K562 (cell line): ENCODE measurements around the gene SUSD3. TPM values are rescaled to one million over a fixed set of nuclear protein-coding genes. Genes with fewer than 3 reads are reported as not detected.
A peak's percentile ranks its signal among the peaks of the same experiment; 100 is the strongest.

ENCODE experiments used
- ATAC-seq: fragments of 200-7000 bp; cut with Tn5 transposase; 3 replicates; pipeline ENCODE4 v1.9.1; 2020; ENCODE audit warnings: moderate library complexity
- BruUV-seq: library from RNA; stranded (reverse); fragments of 400-500 nt; replicated peaks from 2 replicates; lab custom pipeline; 2021; lab: Mats Ljungman, UMichigan
- CTCF ChIA-PET: fragments of 300-600 bp; formaldehyde crosslinking; extraction: SDS; loops from one replicate; lab custom pipeline; 2021; ENCODE audit warnings: low intra/inter-chr PET ratio; lab: Yijun Ruan, JAX
- POLR2A ChIA-PET: fragments of 300-600, 350-650 bp; sonication (Branson Sonifier 250); formaldehyde crosslinking; extraction: SDS; loops from one replicate; lab custom pipeline; 2021; ENCODE audit warnings: antibody characterized with exemption, inconsistent platforms; lab: Yijun Ruan, JAX
- DNase-seq, 4 experiments: peaks; one replicate each; pipeline versions ENCODE4 v3.0.0 to v3.0.0-alpha.2; 2011 to 2018; ENCODE audit warnings: low spot score in 3 of 4, mixed read lengths in 3 of 4; ENCODE audit errors: extremely low read depth in 1 of 4
- FAIRE-seq: peaks from 2 replicates; lab custom pipeline; 2011; peaks lifted over from hg19 to GRCh38; lab: Jason Lieb, UNC
- H2AFZ ChIP-seq: 2 replicates; pipeline ENCODE4 v1.6.0; 2011; ENCODE audit warnings: low read depth, low read length, control low read depth, inconsistent platforms
- H3K27ac ChIP-seq: fragments of 200-600 bp; 3 replicates; pipeline ENCODE4 v1.8.0; 2011; ENCODE audit warnings: low read depth, mild to moderate bottlenecking, control low read depth, inconsistent platforms, low read length, moderate library complexity, mixed read lengths; ENCODE audit errors: extremely low read depth
- H3K27me3 ChIP-seq, 2 experiments: fragments of 300-600 bp in 1 of 2; 2 replicates in 1 of 2; 3 replicates in 1 of 2; pipeline versions ENCODE4 v1.6.0 to v1.8.0; 2011; ENCODE audit warnings: inconsistent platforms in 2 of 2, low read length in 2 of 2, mild to moderate bottlenecking in 1 of 2, mixed read lengths in 1 of 2, moderate library complexity in 1 of 2; ENCODE audit not compliant: control insufficient read depth in 2 of 2, insufficient read depth in 2 of 2
- H3K36me3 ChIP-seq: fragments of 300-600 bp; 3 replicates; pipeline ENCODE4 v1.8.0; 2011; ENCODE audit warnings: mild to moderate bottlenecking, low read length, inconsistent platforms; ENCODE audit not compliant: control insufficient read depth, insufficient read depth
- H3K4me1 ChIP-seq, 2 experiments: fragments of 200-600 bp in 1 of 2; replicated peaks in 1 of 2; 2 replicates in 1 of 2; 3 replicates in 1 of 2; pipeline versions ENCODE4 v1.5.1 to v1.8.0; 2011; ENCODE audit warnings: inconsistent platforms in 2 of 2, low read length in 2 of 2, mild to moderate bottlenecking in 1 of 2, mixed read lengths in 1 of 2, moderate library complexity in 1 of 2; ENCODE audit not compliant: control insufficient read depth in 2 of 2, insufficient read depth in 2 of 2
- H3K4me2 ChIP-seq: 2 replicates; pipeline ENCODE4 v1.6.1; 2011; ENCODE audit warnings: low read length, control low read depth, inconsistent platforms, mixed read lengths; ENCODE audit not compliant: insufficient read depth
- H3K4me3 ChIP-seq: fragments of 200-600 bp; sonication (generic), shearing (Covaris generic); 2 replicates; pipeline ENCODE4 v1.5.1; 2016; ENCODE audit warnings: control low read depth, inconsistent platforms
- H3K79me2 ChIP-seq: fragments of 200-600 bp; 3 replicates; pipeline ENCODE4 v1.8.0; 2011; ENCODE audit warnings: low read length, inconsistent platforms; ENCODE audit not compliant: control insufficient read depth, insufficient read depth
- H3K9ac ChIP-seq, 2 experiments: 2 replicates each; pipeline versions ENCODE4 v1.6.0 to v1.6.1; 2011; ENCODE audit warnings: low read depth in 2 of 2, low read length in 2 of 2, control low read depth in 1 of 2, inconsistent platforms in 1 of 2, mild to moderate bottlenecking in 1 of 2, mixed read lengths in 1 of 2; ENCODE audit not compliant: insufficient read depth in 1 of 2
- H3K9me1 ChIP-seq: one replicate; pipeline ENCODE4 v1.6.0; 2011; ENCODE audit warnings: inconsistent platforms, mild to moderate bottlenecking, low read length, moderate library complexity; ENCODE audit not compliant: control insufficient read depth, insufficient read depth
- H3K9me3 ChIP-seq: replicated peaks from 2 replicates; pipeline ENCODE4 v1.5.1; 2011; ENCODE audit warnings: low read depth, low read length, inconsistent platforms; ENCODE audit not compliant: control insufficient read depth, insufficient read depth
- H4K20me1 ChIP-seq: replicated peaks from 2 replicates; pipeline ENCODE4 v1.6.1; 2011; ENCODE audit warnings: low read length, inconsistent platforms, mixed read lengths; ENCODE audit not compliant: control insufficient read depth, insufficient read depth
- CBX2 ChIP-seq: fragments of 200-600 bp; sonication (generic); IDR thresholded peaks from one replicate; pipeline ENCODE4 v1.6.1; 2012; ENCODE audit warnings: mild to moderate bottlenecking, low read length, inconsistent platforms; ENCODE audit not compliant: insufficient read depth, poor library complexity, severe bottlenecking
- CCAR2 ChIP-seq: fragments of 200-400 bp; formaldehyde crosslinking; IDR thresholded peaks from 2 replicates; pipeline ENCODE4 v1.6.1; 2017; ENCODE audit warnings: mild to moderate bottlenecking, low read depth, low read length
- CHAMP1 ChIP-seq: fragments of 450-650 bp; IDR thresholded peaks from 2 replicates; pipeline ENCODE4 v1.6.1; 2016; ENCODE audit warnings: mild to moderate bottlenecking
- ETV1 ChIP-seq: fragments of 450-650 bp; conservative IDR thresholded peaks from 2 replicates; pipeline ENCODE4 v1.6.1; 2016; ENCODE audit warnings: missing genetic modification characterization, control low read depth, low read depth, missing compliant biosample characterization
- MAFF ChIP-seq: IDR thresholded peaks from 2 replicates; pipeline ENCODE4 v1.6.1; 2012; ENCODE audit warnings: low read length, improper control_type of control experiment
- NR2C2 ChIP-seq, 2 experiments: fragments of 200-800 bp in 1 of 2; sonication (Bioruptor generic) in 1 of 2; sonication (generic) in 1 of 2; formaldehyde crosslinking in 1 of 2; IDR thresholded peaks; 2 replicates each; pipeline versions ENCODE4 v1.6.1 to v1.8.0; 2016 to 2022; ENCODE audit warnings: mild to moderate bottlenecking in 1 of 2, missing compliant biosample characterization in 1 of 2, missing genetic modification characterization in 1 of 2, missing genetic modification reagents in 1 of 2
- PBX2 ChIP-seq, 2 experiments: IDR thresholded peaks in 1 of 2; conservative IDR thresholded peaks in 1 of 2; 2 replicates each; pipeline ENCODE4 v1.6.1; 2016; ENCODE audit warnings: low read depth in 2 of 2, mild to moderate bottlenecking in 1 of 2, missing compliant biosample characterization in 1 of 2, missing genetic modification characterization in 1 of 2, moderate library complexity in 1 of 2
- PURB ChIP-seq: sonication (generic); formaldehyde crosslinking; IDR thresholded peaks from 2 replicates; pipeline ENCODE4 v1.9.0; 2021; ENCODE audit warnings: low read depth, mild to moderate bottlenecking, missing genetic modification reagents
- SMARCE1 ChIP-seq: fragments of 450-650 bp; IDR thresholded peaks from 2 replicates; pipeline ENCODE4 v1.7.1; 2016; ENCODE audit warnings: mild to moderate bottlenecking
- TEAD2 ChIP-seq: fragments of 450-650 bp; IDR thresholded peaks from 2 replicates; pipeline ENCODE4 v1.6.1; 2016; ENCODE audit warnings: missing genetic modification characterization, control low read depth, missing compliant biosample characterization
- TGIF2 ChIP-seq: sonication (generic); formaldehyde crosslinking; IDR thresholded peaks from 2 replicates; pipeline ENCODE4 v1.8.1; 2022; ENCODE audit warnings: mild to moderate bottlenecking, missing genetic modification reagents, moderate library complexity
- YY1 ChIP-seq, 3 experiments: IDR thresholded peaks; 2 replicates each; pipeline ENCODE4 v1.6.1; 2011; ENCODE audit warnings: low read length in 2 of 3, mild to moderate bottlenecking in 2 of 3, moderate library complexity in 2 of 3, borderline replicate concordance in 1 of 3, control low read depth in 1 of 3, low read depth in 1 of 3; ENCODE audit not compliant: insufficient read depth in 3 of 3, insufficient replicate concordance in 2 of 3, control insufficient read depth in 1 of 3, insufficient read length in 1 of 3; ENCODE audit errors: extremely low read depth in 1 of 3
- ZNF224 ChIP-seq: sonication (generic); formaldehyde crosslinking; IDR thresholded peaks from 2 replicates; pipeline ENCODE4 v1.8.0; 2022; ENCODE audit warnings: mild to moderate bottlenecking, missing genetic modification reagents
- ZNF232 ChIP-seq: sonication (generic); formaldehyde crosslinking; IDR thresholded peaks from 2 replicates; pipeline ENCODE4 v1.8.0; 2022; ENCODE audit warnings: mild to moderate bottlenecking, missing genetic modification reagents
- ZNF384 ChIP-seq: IDR thresholded peaks from 2 replicates; pipeline ENCODE4 v1.6.1; 2012; ENCODE audit warnings: low read depth, low read length, improper control_type of control experiment
- WGBS: fragments of 100-300 bp; shearing (Covaris generic); methylation state at CpG from one replicate; pipeline ENCODE4 v1.1.6; 2016; ENCODE audit warnings: low coverage, mixed read lengths; ENCODE audit not compliant: insufficient coverage; ENCODE audit errors: missing lambda C conversion rate; 5-methylcytosine and 5-hydroxymethylcytosine counted together
- in situ Hi-C: fragments of 300-500 bp; cut with MboI; formaldehyde crosslinking; loops from 4 replicates; pipeline ENCODE4 v1.15.0; 2018; ENCODE audit warnings: inconsistent platforms, mixed read lengths
- intact Hi-C: fragments of 100-400 bp; cut with micrococcal nuclease; formaldehyde crosslinking; loops from 2 replicates; pipeline ENCODE4 v1.14.2; 2022
- polyA plus RNA-seq, 8 experiments: library from polyadenylated mRNA; depleted of rRNA in 4 of 8; stranded (reverse) in 5 of 8; unstranded in 3 of 8; fragments of >200 nt; fragmentation: Nextera tagmentation in 2 of 8; fragmentation: Illumina TruSeq in 1 of 8; extraction: Ambion mirVana in 2 of 8; extraction: Trizol in 1 of 8; gene quantifications; 2 replicates each; pipeline versions ENCODE4 v1.2.1 to v1.2.3, GENCODE V29; 2011 to 2014; ENCODE audit warnings: inconsistent platforms in 1 of 8, missing spikeins in 1 of 8
- total RNA-seq, 7 experiments: library from RNA; depleted of rRNA in 6 of 7; stranded (reverse); fragments of >200 nt in 6 of 7; fragmentation: Illumina TruSeq in 2 of 7; extraction: Trizol in 2 of 7; gene quantifications; 2 replicates each; pipeline versions ENCODE4 v1.2.1 to v1.2.3, GENCODE V29; 2011 to 2021; ENCODE audit warnings: low replicate concordance in 1 of 7

The SUSD3 gene
- total and polyA plus RNA-seq, 9 of the 15 experiments (the other 6 are each of a cell fraction or from before 2014, with no cell fraction given), result 1.3 to 21.7 (median 11.4) TPM

GRCh38 chr9:93086447-93087224 lies 28.1 kb downstream of the SUSD3 start:
- no peak for FAIRE-seq
- Histone ChIP-seq H3K79me2 (no peaks in the 10 kb centered on the region), H3K4me1 (peaks cover 8% of the 10 kb centered on the region in 2 experiments; a peak in 4 of 5 replicates), H3K4me3 (no peak overlapping the region), H3K9me1 (no peaks in the 10 kb centered on the region), H2AFZ (no peak overlapping the region), H3K9ac (no peak overlapping the region), H3K4me2 (no peak overlapping the region), H3K27me3 (no peaks in the 10 kb centered on the region), H3K9me3 (no peaks in the 10 kb centered on the region; the same call in 1 of the 2 replicates), H3K36me3 (peaks cover 7% of the 10 kb centered on the region; the same call in 1 of the 3 replicates), H3K27ac (no peak overlapping the region), H4K20me1 (no peaks in the 10 kb centered on the region)
- POLR2A ChIA-PET, result interaction anchor here (0.5 to 1.0 kb wide), 3 partner anchors 8 to 91 kb away, joined by 3 to 5 read pairs (median 4); no protein-coding TSS in a partner anchor
- in situ Hi-C loops, result no loop called here
- intact Hi-C loops, result no loop called here
- DNase-seq, result no peak
- CTCF ChIA-PET, result no interaction called here
- BruUV-seq, result no TSS peak
- WGBS, result 69% methylated on average over 7 of the region's 8 CpGs
- no peak; the same call in 2 of the 3 replicates for ATAC-seq
- TF ChIP-seq ZNF232 (CRISPR knock-in tag), result no peak
- TF ChIP-seq NR2C2 (CRISPR knock-in tag; IDR thresholded peaks at IDR 0.05), result peak; percentile 78; the same call in 1 of the 2 replicates
- peak; percentile 70; the same call in 1 of the 2 replicates for TF ChIP-seq NR2C2 (tag; IDR thresholded peaks at IDR 0.05)
- TF ChIP-seq ZNF384, result no peak
- TF ChIP-seq PURB, result no peak
- no peak for TF ChIP-seq TGIF2 (CRISPR knock-in tag)
- TF ChIP-seq PBX2 (CRISPR knock-in tag; IDR thresholded peaks at IDR 0.05; ENCODE audit: low read depth), result no peak
- peak; percentile 36; the same call in 1 of the 2 replicates for TF ChIP-seq PBX2 (tag; conservative IDR thresholded peaks at IDR 0.05; ENCODE audit: low read depth)
- no peak for TF ChIP-seq CCAR2
- TF ChIP-seq CBX2, result no peak
- no peak for TF ChIP-seq ETV1 (tag)
- TF ChIP-seq TEAD2 (tag), result no peak
- no peak for TF ChIP-seq CHAMP1
- no peak for TF ChIP-seq MAFF
- TF ChIP-seq SMARCE1, result no peak
- peak in 1 of 3 experiments; percentile 31 for TF ChIP-seq YY1 (IDR thresholded peaks at IDR 0.05; ENCODE audit: borderline replicate concordance in 1 of 3, control insufficient read depth in 1 of 3, extremely low read depth in 1 of 3, insufficient read depth in 3 of 3, insufficient read length in 1 of 3, insufficient replicate concordance in 2 of 3, low read depth in 1 of 3, low read length in 2 of 3)
- no peak for TF ChIP-seq ZNF224 (CRISPR knock-in tag)
